DND-41 (cell line): ENCODE results near the gene GPR17.

Source experiments
- ATAC-seq: fragments of 200-7000 bp; cut with Tn5 transposase; 3 replicates; pipeline ENCODE4 v1.9.1; 2021; ENCODE audit warnings: low read depth; ENCODE audit not compliant: insufficient read depth
- DNase-seq: peaks from one replicate; pipeline ENCODE4 v3.0.0-alpha.2; 2020
- H2AFZ ChIP-seq: 2 replicates; pipeline ENCODE4 v1.6.0; 2012; ENCODE audit warnings: low read depth, low read length
- H3K27ac ChIP-seq: 2 replicates; pipeline ENCODE4 v1.5.1; 2012; ENCODE audit warnings: low read length, inconsistent platforms
- H3K27me3 ChIP-seq: fragments of 200-600 bp; sonication (generic); 2 replicates; pipeline ENCODE4 v1.6.0; 2012; ENCODE audit warnings: low read length, mild to moderate bottlenecking, inconsistent platforms; ENCODE audit not compliant: insufficient read depth, poor library complexity
- H3K36me3 ChIP-seq: 2 replicates; pipeline ENCODE4 v1.5.1; 2012; ENCODE audit warnings: low read length, inconsistent platforms; ENCODE audit not compliant: insufficient read depth
- H3K4me1 ChIP-seq: 2 replicates; pipeline ENCODE4 v1.5.1; 2012; ENCODE audit warnings: mild to moderate bottlenecking, low read length; ENCODE audit not compliant: insufficient read depth
- H3K4me2 ChIP-seq: 2 replicates; pipeline ENCODE4 v1.6.0; 2012; ENCODE audit warnings: mild to moderate bottlenecking, moderate library complexity, low read length, inconsistent platforms; ENCODE audit not compliant: insufficient read depth
- H3K4me3 ChIP-seq, 2 experiments: fragments of 200-600 bp in 1 of 2; shearing (Covaris generic) in 1 of 2; 2 replicates each; pipeline ENCODE4 v1.5.1; 2012 to 2016; ENCODE audit warnings: inconsistent platforms in 2 of 2, low read length in 2 of 2, mild to moderate bottlenecking in 2 of 2, low read depth in 1 of 2, moderate library complexity in 1 of 2
- H3K79me2 ChIP-seq: 2 replicates; pipeline ENCODE4 v1.6.0; 2012; ENCODE audit warnings: low read length, inconsistent platforms; ENCODE audit not compliant: insufficient read depth
- H3K9ac ChIP-seq: 2 replicates; pipeline ENCODE4 v1.6.0; 2012; ENCODE audit warnings: low read depth, mild to moderate bottlenecking, inconsistent platforms, low read length, moderate library complexity
- H3K9me3 ChIP-seq: 2 replicates; pipeline ENCODE4 v1.5.1; 2012; ENCODE audit warnings: low read length, moderate library complexity, mild to moderate bottlenecking, inconsistent platforms; ENCODE audit not compliant: insufficient read depth, severe bottlenecking
- H4K20me1 ChIP-seq: 2 replicates; pipeline ENCODE4 v1.6.0; 2012; ENCODE audit warnings: low read length; ENCODE audit not compliant: insufficient read depth
- EZH2 ChIP-seq: IDR thresholded peaks from 3 replicates; pipeline ENCODE4 v1.6.1; 2012; ENCODE audit warnings: borderline replicate concordance, low read depth, mild to moderate bottlenecking, moderate library complexity, low read length, inconsistent platforms; ENCODE audit not compliant: severe bottlenecking
- TF ChIP-seq, protein P1 (sequence below): IDR thresholded peaks from 2 replicates; pipeline ENCODE4 v1.5.1; 2012; ENCODE audit warnings: borderline replicate concordance, low read length, moderate library complexity, mild to moderate bottlenecking; ENCODE audit not compliant: poor library complexity, severe bottlenecking; ENCODE audit errors: extremely low read depth

The GPR17 gene

GRCh38 chr2:127597984-127598380 lies 48.0 kb upstream of the GPR17 start:
- Histone ChIP-seq H3K4me2 (peak overlapping the region; percentile 30), H3K79me2 (peaks cover 38% of the 10 kb centered on the region), H3K27me3 (no peaks in the 10 kb centered on the region), H3K36me3 (peaks cover 20% of the 10 kb centered on the region), H3K9ac (peak overlapping the region; percentile 57), H4K20me1 (no peaks in the 10 kb centered on the region), H2AFZ (peak overlapping the region; percentile 13; the same call in 1 of the 2 replicates), H3K9me3 (peaks cover 22% of the 10 kb centered on the region), H3K27ac (peak overlapping the region; percentile 97), H3K4me1 (peaks cover 85% of the 10 kb centered on the region), H3K4me3 (peak overlapping the region; percentile 19 to 47; a peak in 3 of 4 replicates)
- TF ChIP-seq, protein P1, sequence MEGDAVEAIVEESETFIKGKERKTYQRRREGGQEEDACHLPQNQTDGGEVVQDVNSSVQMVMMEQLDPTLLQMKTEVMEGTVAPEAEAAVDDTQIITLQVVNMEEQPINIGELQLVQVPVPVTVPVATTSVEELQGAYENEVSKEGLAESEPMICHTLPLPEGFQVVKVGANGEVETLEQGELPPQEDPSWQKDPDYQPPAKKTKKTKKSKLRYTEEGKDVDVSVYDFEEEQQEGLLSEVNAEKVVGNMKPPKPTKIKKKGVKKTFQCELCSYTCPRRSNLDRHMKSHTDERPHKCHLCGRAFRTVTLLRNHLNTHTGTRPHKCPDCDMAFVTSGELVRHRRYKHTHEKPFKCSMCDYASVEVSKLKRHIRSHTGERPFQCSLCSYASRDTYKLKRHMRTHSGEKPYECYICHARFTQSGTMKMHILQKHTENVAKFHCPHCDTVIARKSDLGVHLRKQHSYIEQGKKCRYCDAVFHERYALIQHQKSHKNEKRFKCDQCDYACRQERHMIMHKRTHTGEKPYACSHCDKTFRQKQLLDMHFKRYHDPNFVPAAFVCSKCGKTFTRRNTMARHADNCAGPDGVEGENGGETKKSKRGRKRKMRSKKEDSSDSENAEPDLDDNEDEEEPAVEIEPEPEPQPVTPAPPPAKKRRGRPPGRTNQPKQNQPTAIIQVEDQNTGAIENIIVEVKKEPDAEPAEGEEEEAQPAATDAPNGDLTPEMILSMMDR: no peak
- TF ChIP-seq EZH2: no peak
- no peak for DNase-seq
- ATAC-seq: peak; percentile 41; the same call in 2 of the 3 replicates

DNA sequence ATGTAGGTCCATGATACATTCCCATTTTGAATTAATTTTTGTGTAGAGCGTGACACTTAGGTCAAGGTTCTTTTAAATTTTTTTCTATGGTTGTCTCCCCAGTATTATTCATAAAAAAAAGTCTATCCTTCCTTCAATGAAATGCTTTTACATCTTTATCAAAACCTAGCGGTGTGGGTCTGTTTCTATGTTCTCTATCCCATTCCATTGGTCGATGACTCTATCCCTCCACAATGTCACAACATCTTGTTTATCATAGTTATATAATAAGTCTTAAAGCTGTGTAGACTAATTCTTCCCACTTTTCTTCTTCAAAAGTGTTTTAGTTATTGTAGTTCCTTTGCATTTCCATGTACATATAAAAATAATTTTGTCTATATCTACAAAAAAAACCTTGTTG lies 47.2 kb upstream of the GPR17 start:
- no peak for ATAC-seq
- H3K27me3 ChIP-seq: no peaks in the 10 kb centered on the region

DNA sequence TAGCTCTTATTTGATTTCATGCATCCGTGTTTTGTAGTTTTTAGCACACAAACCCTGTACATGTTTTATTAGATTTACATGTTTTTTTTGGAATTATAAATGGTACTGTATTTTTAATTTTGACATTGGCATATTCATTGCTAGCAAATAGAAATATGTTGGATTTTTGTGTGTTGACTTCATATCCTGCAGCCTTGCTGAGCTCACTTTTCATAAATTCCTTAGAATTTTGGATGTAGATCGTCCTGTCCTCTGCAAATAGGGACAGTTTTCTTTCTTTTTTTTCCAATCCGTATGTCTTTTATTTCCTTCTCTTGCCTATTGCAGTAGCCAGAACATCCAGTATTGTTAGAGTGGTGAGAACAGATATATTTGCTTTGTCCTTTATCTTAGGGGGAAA lies 46.7 kb upstream of the GPR17 start:
- Histone ChIP-seq H3K79me2 (peaks cover 46% of the 10 kb centered on the region), H4K20me1 (no peaks in the 10 kb centered on the region), H3K9me3 (peaks cover 29% of the 10 kb centered on the region), H2AFZ (no peak overlapping the region), H3K27ac (peak overlapping the region; percentile 97), H3K4me1 (peaks cover 85% of the 10 kb centered on the region), H3K9ac (peak overlapping the region; percentile 57), H3K36me3 (peaks cover 23% of the 10 kb centered on the region), H3K4me3 (peak overlapping the region; percentile 19 to 47; a peak in 3 of 4 replicates), H3K4me2 (peak overlapping the region; percentile 30), H3K27me3 (no peaks in the 10 kb centered on the region)
- no peak for TF ChIP-seq EZH2
- TF ChIP-seq, protein P1: no peak
- DNase-seq (no peak), ATAC-seq (no peak)

More for the DNA sequence above, 47.2 kb upstream of the GPR17 start:
- no peaks in the 10 kb centered on the region for H4K20me1 ChIP-seq
- peaks cover 29% of the 10 kb centered on the region for H3K9me3 ChIP-seq
- DNase-seq: no peak
- peak overlapping the region; percentile 97 for H3K27ac ChIP-seq
- H3K4me2 ChIP-seq: peak overlapping the region; percentile 30; the same call in 1 of the 2 replicates
- H3K79me2 ChIP-seq: peaks cover 44% of the 10 kb centered on the region
- peak overlapping the region; percentile 57 for H3K9ac ChIP-seq
- H2AFZ ChIP-seq: no peak overlapping the region
- H3K4me1 ChIP-seq: peaks cover 85% of the 10 kb centered on the region
- peak overlapping the region; percentile 19 to 47; a peak in 3 of 4 replicates for H3K4me3 ChIP-seq
- peaks cover 23% of the 10 kb centered on the region for H3K36me3 ChIP-seq
- no peak for TF ChIP-seq EZH2
- TF ChIP-seq, protein P1: no peak

GRCh38 chr2:127604986-127605385 lies 41.0 kb upstream of the GPR17 start:
- TF ChIP-seq, protein P1: no peak
- no peak for TF ChIP-seq EZH2
- no peak for DNase-seq
- H3K4me3 ChIP-seq: no peak overlapping the region
- ATAC-seq: no peak
- peaks cover 25% of the 10 kb centered on the region for H3K9me3 ChIP-seq
- peak overlapping the region; percentile 97 for H3K27ac ChIP-seq
- H3K4me2 ChIP-seq: no peak overlapping the region
- H3K9ac ChIP-seq: peak overlapping the region; percentile 33
- H4K20me1 ChIP-seq: no peaks in the 10 kb centered on the region
- peaks cover 75% of the 10 kb centered on the region for H3K79me2 ChIP-seq
- peaks cover 54% of the 10 kb centered on the region for H3K36me3 ChIP-seq
- peaks cover 95% of the 10 kb centered on the region for H3K4me1 ChIP-seq
- H3K27me3 ChIP-seq: no peaks in the 10 kb centered on the region
- no peak overlapping the region for H2AFZ ChIP-seq
